Osteoblast (primary cell): ENCODE measurements around the gene IVD. TPM values are rescaled to one million over a fixed set of nuclear protein-coding genes. Genes with fewer than 3 reads are reported as not detected.

Source experiments
- DNase-seq: peaks from one replicate; pipeline ENCODE4 v3.0.0; 2011; ENCODE audit warnings: low spot score, mixed read lengths; ENCODE audit not compliant: insufficient read length; ENCODE audit errors: missing footprints
- H2AFZ ChIP-seq: 2 replicates; pipeline ENCODE4 v1.6.0; 2011; ENCODE audit warnings: mild to moderate bottlenecking, low read length
- H3K27ac ChIP-seq: 2 replicates; pipeline ENCODE4 v1.5.1; 2011; ENCODE audit warnings: mild to moderate bottlenecking, low read depth, low read length, moderate library complexity
- H3K27me3 ChIP-seq: 2 replicates; pipeline ENCODE4 v1.6.0; 2012; ENCODE audit warnings: mild to moderate bottlenecking, control low read depth, inconsistent platforms, low read length, moderate library complexity; ENCODE audit not compliant: insufficient read depth
- H3K36me3 ChIP-seq: 2 replicates; pipeline ENCODE4 v1.5.1; 2011; ENCODE audit warnings: mild to moderate bottlenecking, low read length, control low read depth, moderate library complexity; ENCODE audit not compliant: insufficient read depth
- H3K4me1 ChIP-seq: 2 replicates; pipeline ENCODE4 v1.5.1; 2011; ENCODE audit warnings: mild to moderate bottlenecking, low read length, control low read depth, moderate library complexity; ENCODE audit not compliant: insufficient read depth
- H3K4me2 ChIP-seq: 2 replicates; pipeline ENCODE4 v1.6.0; 2011; ENCODE audit warnings: mild to moderate bottlenecking, low read length; ENCODE audit not compliant: insufficient read depth
- H3K4me3 ChIP-seq: fragments of 200-600 bp; sonication (generic); 3 replicates; pipeline ENCODE4 v1.5.1; 2012; ENCODE audit warnings: mild to moderate bottlenecking, low read length, inconsistent platforms; ENCODE audit not compliant: insufficient read depth
- H3K79me2 ChIP-seq: 2 replicates; pipeline ENCODE4 v1.6.0; 2012; ENCODE audit warnings: mild to moderate bottlenecking, low read length, control low read depth, inconsistent platforms; ENCODE audit not compliant: insufficient read depth
- H3K9me3 ChIP-seq: 2 replicates; pipeline ENCODE4 v1.5.1; 2011; ENCODE audit warnings: low read depth, low read length, control low read depth
- H4K20me1 ChIP-seq: 2 replicates; pipeline ENCODE4 v1.6.0; 2012; ENCODE audit warnings: mild to moderate bottlenecking, low read length, control low read depth; ENCODE audit not compliant: insufficient read depth
- total RNA-seq: library from RNA; depleted of rRNA; stranded (reverse); fragments of >200 nt; gene quantifications from 2 replicates; pipeline ENCODE4 v1.2.3, GENCODE V29; 2012
- TF ChIP-seq, protein P1 (sequence below): IDR thresholded peaks from 2 replicates; pipeline ENCODE4 v1.5.1; 2011; ENCODE audit warnings: mild to moderate bottlenecking, low read depth, low read length, moderate library complexity; ENCODE audit errors: extremely low read depth

The IVD gene
- total RNA-seq, 1 donor, result 46.3 TPM

DNA sequence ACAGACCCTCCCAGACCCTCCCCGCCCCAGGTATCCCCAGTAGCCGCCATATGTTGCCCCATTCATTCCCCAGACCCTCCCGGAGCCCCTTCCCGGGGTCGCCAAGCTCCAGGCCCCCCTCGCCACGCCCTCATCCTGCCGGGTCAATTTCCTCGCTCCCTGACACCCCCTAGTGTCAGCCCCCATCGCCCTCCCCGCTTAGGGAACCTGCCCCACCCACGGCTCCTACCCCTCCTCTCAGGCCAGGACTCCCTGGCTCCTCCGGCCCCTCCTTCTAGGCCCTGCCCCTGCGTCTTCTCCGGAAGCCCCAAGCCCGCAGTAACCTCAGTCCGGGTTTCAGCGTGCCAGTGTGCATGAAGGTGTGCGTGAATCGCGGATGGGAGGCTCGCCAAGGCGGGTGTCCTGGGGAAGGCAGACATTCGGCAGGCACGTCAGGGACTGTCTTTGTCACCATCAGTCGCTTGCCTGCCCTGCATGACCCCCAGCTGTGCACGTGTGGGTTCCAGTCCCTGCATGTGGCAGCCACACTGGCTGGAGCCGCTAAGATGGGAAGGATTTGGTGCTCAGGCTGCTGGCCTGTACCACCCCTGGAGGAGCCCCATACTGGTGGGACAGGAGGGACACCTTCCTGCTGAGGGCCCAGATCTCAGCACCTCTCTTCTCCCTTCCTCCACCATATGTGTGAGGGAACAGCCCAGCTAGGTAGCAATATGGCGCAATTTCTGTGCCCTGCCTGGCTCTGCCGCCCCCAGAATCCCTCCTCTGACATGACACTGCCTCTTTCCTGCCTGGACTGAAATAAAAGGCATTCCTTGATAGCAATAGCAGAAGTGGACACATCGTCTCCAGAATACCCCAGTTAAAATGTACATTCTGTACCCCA, 46.9 kb upstream of the IVD start:
- H3K4me2 ChIP-seq, result peak overlapping the region; percentile 75
- TF ChIP-seq, protein P1, sequence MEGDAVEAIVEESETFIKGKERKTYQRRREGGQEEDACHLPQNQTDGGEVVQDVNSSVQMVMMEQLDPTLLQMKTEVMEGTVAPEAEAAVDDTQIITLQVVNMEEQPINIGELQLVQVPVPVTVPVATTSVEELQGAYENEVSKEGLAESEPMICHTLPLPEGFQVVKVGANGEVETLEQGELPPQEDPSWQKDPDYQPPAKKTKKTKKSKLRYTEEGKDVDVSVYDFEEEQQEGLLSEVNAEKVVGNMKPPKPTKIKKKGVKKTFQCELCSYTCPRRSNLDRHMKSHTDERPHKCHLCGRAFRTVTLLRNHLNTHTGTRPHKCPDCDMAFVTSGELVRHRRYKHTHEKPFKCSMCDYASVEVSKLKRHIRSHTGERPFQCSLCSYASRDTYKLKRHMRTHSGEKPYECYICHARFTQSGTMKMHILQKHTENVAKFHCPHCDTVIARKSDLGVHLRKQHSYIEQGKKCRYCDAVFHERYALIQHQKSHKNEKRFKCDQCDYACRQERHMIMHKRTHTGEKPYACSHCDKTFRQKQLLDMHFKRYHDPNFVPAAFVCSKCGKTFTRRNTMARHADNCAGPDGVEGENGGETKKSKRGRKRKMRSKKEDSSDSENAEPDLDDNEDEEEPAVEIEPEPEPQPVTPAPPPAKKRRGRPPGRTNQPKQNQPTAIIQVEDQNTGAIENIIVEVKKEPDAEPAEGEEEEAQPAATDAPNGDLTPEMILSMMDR, result no peak
- no peaks in the 10 kb centered on the region for H3K9me3 ChIP-seq
- peaks cover 17% of the 10 kb centered on the region for H3K27me3 ChIP-seq
- H3K36me3 ChIP-seq, result no peaks in the 10 kb centered on the region
- peak; percentile 74 for DNase-seq
- no peaks in the 10 kb centered on the region for H3K79me2 ChIP-seq
- no peak overlapping the region for H2AFZ ChIP-seq
- no peaks in the 10 kb centered on the region for H4K20me1 ChIP-seq
- peaks cover 12% of the 10 kb centered on the region for H3K4me1 ChIP-seq
- peak overlapping the region; percentile 60 for H3K4me3 ChIP-seq
- H3K27ac ChIP-seq, result no peak overlapping the region

- Histone ChIP-seq H4K20me1 (no peaks in the 10 kb centered on the region), H3K4me1 (peaks cover 4% of the 10 kb centered on the region), H3K27me3 (peaks cover 19% of the 10 kb centered on the region), H3K4me2 (no peak overlapping the region), H2AFZ (no peak overlapping the region), H3K36me3 (no peaks in the 10 kb centered on the region), H3K27ac (no peak overlapping the region), H3K4me3 (no peak overlapping the region), H3K79me2 (no peaks in the 10 kb centered on the region), H3K9me3 (no peaks in the 10 kb centered on the region)
- DNase-seq, result no peak
- TF ChIP-seq, protein P1, result no peak
Observed at GRCh38 chr15:40360015-40360414, 45.6 kb upstream of the IVD start.

GRCh38 chr15:40361640-40362039, 44.0 kb upstream of the IVD start:
- no peaks in the 10 kb centered on the region for H3K9me3 ChIP-seq

GRCh38 chr15:40363611-40364010, 42.0 kb upstream of the IVD start:
- Histone ChIP-seq H3K79me2 (no peaks in the 10 kb centered on the region), H3K9me3 (no peaks in the 10 kb centered on the region), H3K27ac (no peak overlapping the region), H4K20me1 (no peaks in the 10 kb centered on the region), H2AFZ (no peak overlapping the region), H3K36me3 (no peaks in the 10 kb centered on the region), H3K4me2 (no peak overlapping the region), H3K4me3 (no peak overlapping the region), H3K27me3 (peaks cover 18% of the 10 kb centered on the region), H3K4me1 (peaks cover 4% of the 10 kb centered on the region)
- DNase-seq, result peak; percentile 71
- TF ChIP-seq, protein P1, result no peak

More at GRCh38 chr15:40361640-40362039, 44.0 kb upstream of the IVD start:
- no peak overlapping the region for H3K4me3 ChIP-seq
- DNase-seq, result peak; percentile 77
- H3K4me2 ChIP-seq, result no peak overlapping the region
- H2AFZ ChIP-seq, result no peak overlapping the region
- TF ChIP-seq, protein P1, result no peak
- H4K20me1 ChIP-seq, result no peaks in the 10 kb centered on the region
- no peaks in the 10 kb centered on the region for H3K79me2 ChIP-seq
- H3K36me3 ChIP-seq, result no peaks in the 10 kb centered on the region
- H3K27ac ChIP-seq, result no peak overlapping the region
- peaks cover 19% of the 10 kb centered on the region for H3K27me3 ChIP-seq
- peaks cover 4% of the 10 kb centered on the region for H3K4me1 ChIP-seq
